HCT116 (cell line): Measurements from ENCODE around the gene GRIK3.

Experiments used
- CEBPB ChIP-seq: IDR thresholded peaks from 2 replicates; pipeline ENCODE4 v1.6.1; 2012; ENCODE audit warnings: low read depth
- EZH2 ChIP-seq: fragments of 200-600 bp; sonication (generic); IDR thresholded peaks from 2 replicates; pipeline ENCODE4 v1.6.1; 2017; ENCODE audit warnings: antibody characterized with exemption, mixed run types
- EZH2phosphoT487 ChIP-seq: fragments of 200-600 bp; IDR thresholded peaks from 2 replicates; pipeline ENCODE4 v1.6.1; 2018; ENCODE audit warnings: antibody characterized with exemption, borderline replicate concordance
- FOSL1 ChIP-seq: IDR thresholded peaks from 2 replicates; pipeline ENCODE4 v1.6.1; 2012; ENCODE audit warnings: low read depth
- POLR2A ChIP-seq: IDR thresholded peaks from 2 replicates; pipeline ENCODE4 v1.7.0; 2011; ENCODE audit warnings: borderline replicate concordance; ENCODE audit not compliant: insufficient read depth, insufficient read length; ENCODE audit errors: extremely low read depth
- POLR2AphosphoS5 ChIP-seq: IDR thresholded peaks from 2 replicates; pipeline ENCODE4 v1.6.1; 2011; ENCODE audit warnings: mild to moderate bottlenecking, low read depth, low read length, moderate library complexity
- SIN3A ChIP-seq: IDR thresholded peaks from 2 replicates; pipeline ENCODE4 v1.6.1; 2012; ENCODE audit warnings: low read depth
- SP1 ChIP-seq: IDR thresholded peaks from 2 replicates; pipeline ENCODE4 v1.6.1; 2012; ENCODE audit warnings: low read depth
- ZNF274 ChIP-seq: fragments of 200-500 bp; sonication (Bioruptor generic); IDR thresholded peaks from 2 replicates; pipeline ENCODE4 v1.6.1; 2014; ENCODE audit warnings: mild to moderate bottlenecking, low read depth, low read length, inconsistent platforms
- TF ChIP-seq, protein P1 (sequence below), 3 experiments: fragments of 200-600 bp in 1 of 3; sonication (generic) in 1 of 3; IDR thresholded peaks in 2 of 3; conservative IDR thresholded peaks in 1 of 3; 2 replicates each; pipeline ENCODE4 v1.5.1; 2012 to 2017; ENCODE audit warnings: low read depth in 2 of 3, low read length in 2 of 3, antibody characterized with exemption in 1 of 3, borderline replicate concordance in 1 of 3, control low read depth in 1 of 3, mild to moderate bottlenecking in 1 of 3, mixed read lengths in 1 of 3, mixed run types in 1 of 3, moderate library complexity in 1 of 3; ENCODE audit not compliant: insufficient read depth in 1 of 3
- TF ChIP-seq, protein P2 (sequence below): IDR thresholded peaks from 2 replicates; pipeline ENCODE4 v1.6.1; 2012
- TF ChIP-seq, protein P3 (sequence below): IDR thresholded peaks from 2 replicates; pipeline ENCODE4 v1.6.1; 2012; ENCODE audit warnings: low read depth

DNA sequence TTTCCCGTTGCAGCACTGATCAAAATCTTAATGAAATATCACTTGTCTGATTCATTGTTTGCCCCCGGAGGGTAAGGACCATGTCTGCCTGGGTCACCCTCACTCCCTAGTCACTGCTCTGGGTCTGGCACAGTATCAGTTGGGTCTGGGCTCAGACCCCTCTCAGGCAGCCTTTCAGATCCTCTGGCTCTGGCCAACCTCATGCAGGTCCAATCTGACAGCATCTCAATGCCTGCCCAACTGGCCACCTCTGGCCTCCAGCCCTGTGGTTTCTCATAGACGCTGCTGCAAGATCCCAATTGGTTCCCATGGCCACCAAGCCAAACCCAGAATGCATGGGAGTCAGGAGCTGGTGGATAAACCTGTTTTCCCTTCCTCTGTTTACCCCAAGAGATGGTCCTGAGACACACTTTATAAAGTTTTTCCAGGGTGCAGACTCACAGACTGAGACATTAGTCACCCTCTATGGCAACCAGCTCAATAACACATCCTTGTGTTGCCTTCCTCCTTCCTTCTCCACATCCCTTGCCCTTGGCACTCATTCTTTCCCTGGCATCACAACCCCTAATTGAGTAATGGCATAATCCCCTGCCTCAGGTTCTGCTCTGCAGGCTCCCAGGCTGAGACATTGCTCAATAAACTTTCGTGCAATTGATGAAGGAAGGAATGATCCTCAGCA, 199.2 kb downstream of the GRIK3 start:
- TF ChIP-seq, protein P1, sequence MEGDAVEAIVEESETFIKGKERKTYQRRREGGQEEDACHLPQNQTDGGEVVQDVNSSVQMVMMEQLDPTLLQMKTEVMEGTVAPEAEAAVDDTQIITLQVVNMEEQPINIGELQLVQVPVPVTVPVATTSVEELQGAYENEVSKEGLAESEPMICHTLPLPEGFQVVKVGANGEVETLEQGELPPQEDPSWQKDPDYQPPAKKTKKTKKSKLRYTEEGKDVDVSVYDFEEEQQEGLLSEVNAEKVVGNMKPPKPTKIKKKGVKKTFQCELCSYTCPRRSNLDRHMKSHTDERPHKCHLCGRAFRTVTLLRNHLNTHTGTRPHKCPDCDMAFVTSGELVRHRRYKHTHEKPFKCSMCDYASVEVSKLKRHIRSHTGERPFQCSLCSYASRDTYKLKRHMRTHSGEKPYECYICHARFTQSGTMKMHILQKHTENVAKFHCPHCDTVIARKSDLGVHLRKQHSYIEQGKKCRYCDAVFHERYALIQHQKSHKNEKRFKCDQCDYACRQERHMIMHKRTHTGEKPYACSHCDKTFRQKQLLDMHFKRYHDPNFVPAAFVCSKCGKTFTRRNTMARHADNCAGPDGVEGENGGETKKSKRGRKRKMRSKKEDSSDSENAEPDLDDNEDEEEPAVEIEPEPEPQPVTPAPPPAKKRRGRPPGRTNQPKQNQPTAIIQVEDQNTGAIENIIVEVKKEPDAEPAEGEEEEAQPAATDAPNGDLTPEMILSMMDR (IDR thresholded peaks at IDR 0.05 in 2 of 3, conservative IDR thresholded peaks at IDR 0.05 in 1 of 3; ENCODE audit: borderline replicate concordance in 1 of 3, insufficient read depth in 1 of 3, low read depth in 2 of 3, low read length in 2 of 3) = no peak
- TF ChIP-seq POLR2A = no peak
- TF ChIP-seq EZH2phosphoT487 = no peak
- TF ChIP-seq, protein P2, sequence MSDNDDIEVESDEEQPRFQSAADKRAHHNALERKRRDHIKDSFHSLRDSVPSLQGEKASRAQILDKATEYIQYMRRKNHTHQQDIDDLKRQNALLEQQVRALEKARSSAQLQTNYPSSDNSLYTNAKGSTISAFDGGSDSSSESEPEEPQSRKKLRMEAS = no peak
- TF ChIP-seq CEBPB = no peak
- TF ChIP-seq FOSL1 = no peak
- no peak for TF ChIP-seq EZH2
- TF ChIP-seq SP1 = no peak
- no peak for TF ChIP-seq POLR2AphosphoS5
- TF ChIP-seq SIN3A = no peak
- TF ChIP-seq, protein P3, sequence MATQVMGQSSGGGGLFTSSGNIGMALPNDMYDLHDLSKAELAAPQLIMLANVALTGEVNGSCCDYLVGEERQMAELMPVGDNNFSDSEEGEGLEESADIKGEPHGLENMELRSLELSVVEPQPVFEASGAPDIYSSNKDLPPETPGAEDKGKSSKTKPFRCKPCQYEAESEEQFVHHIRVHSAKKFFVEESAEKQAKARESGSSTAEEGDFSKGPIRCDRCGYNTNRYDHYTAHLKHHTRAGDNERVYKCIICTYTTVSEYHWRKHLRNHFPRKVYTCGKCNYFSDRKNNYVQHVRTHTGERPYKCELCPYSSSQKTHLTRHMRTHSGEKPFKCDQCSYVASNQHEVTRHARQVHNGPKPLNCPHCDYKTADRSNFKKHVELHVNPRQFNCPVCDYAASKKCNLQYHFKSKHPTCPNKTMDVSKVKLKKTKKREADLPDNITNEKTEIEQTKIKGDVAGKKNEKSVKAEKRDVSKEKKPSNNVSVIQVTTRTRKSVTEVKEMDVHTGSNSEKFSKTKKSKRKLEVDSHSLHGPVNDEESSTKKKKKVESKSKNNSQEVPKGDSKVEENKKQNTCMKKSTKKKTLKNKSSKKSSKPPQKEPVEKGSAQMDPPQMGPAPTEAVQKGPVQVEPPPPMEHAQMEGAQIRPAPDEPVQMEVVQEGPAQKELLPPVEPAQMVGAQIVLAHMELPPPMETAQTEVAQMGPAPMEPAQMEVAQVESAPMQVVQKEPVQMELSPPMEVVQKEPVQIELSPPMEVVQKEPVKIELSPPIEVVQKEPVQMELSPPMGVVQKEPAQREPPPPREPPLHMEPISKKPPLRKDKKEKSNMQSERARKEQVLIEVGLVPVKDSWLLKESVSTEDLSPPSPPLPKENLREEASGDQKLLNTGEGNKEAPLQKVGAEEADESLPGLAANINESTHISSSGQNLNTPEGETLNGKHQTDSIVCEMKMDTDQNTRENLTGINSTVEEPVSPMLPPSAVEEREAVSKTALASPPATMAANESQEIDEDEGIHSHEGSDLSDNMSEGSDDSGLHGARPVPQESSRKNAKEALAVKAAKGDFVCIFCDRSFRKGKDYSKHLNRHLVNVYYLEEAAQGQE = no peak
- no peak for TF ChIP-seq ZNF274
